Adipose tissue (tissue), 3 donors: ENCODE data around the gene DNAL1. TPM values are rescaled to one million over a fixed set of nuclear protein-coding genes. Genes with fewer than 3 reads are reported as not detected.
"Not testable (repeated sequence)": the region's sequence is repeated elsewhere in the genome, so short reads cannot be mapped to it uniquely, and the experiment has no call there.

Source experiments
- H3K27ac ChIP-seq: one replicate; pipeline ENCODE4 v1.5.1; 2013; ENCODE audit warnings: low read depth, low read length
- WGBS, 3 donors: extraction: QIAGEN DNeasy Blood & Tissue Kit; methylation state at CpG; one replicate each; pipeline ENCODE4 v1.1.7; 2013; 5-methylcytosine and 5-hydroxymethylcytosine counted together
- polyA plus RNA-seq, 3 donors: library from polyadenylated mRNA; stranded (reverse); fragments of 200-250 nt; gene quantifications; one replicate each; pipeline ENCODE4 v1.2.3, GENCODE V29; 2013
- donor health status: healthy with polysubstance abuse.
- donor health status: Bipolar disorder and iron deficiency.
- donor health status: healthy.

The DNAL1 gene
- polyA plus RNA-seq, 3 donors = 2.5 to 3.9 (median 3.8) TPM

DNA sequence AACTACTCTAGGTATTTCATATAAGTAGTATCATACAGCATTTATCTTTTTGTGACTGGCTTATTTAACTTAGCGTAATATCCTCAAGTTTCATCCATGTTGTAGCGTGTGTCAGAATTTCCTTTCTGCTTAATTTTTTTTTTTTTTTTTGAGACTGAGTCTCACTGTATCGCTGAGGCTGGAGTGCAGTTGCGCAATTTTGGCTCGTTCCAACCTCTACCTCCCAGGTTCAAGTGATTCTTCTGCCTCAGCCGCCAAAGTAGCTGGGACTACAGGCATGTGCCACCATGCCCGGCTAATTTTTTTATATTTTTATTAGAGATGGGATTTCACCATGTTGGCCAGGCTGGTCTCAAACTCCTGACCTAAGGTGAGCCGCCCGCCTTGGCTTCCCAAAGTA, 40.5 kb downstream of the DNAL1 start:
- 89 to 91% (median 90%) methylated on average over 9 of the region's 9 CpGs for WGBS, 3 donors
- H3K27ac ChIP-seq = no peak overlapping the region

DNA sequence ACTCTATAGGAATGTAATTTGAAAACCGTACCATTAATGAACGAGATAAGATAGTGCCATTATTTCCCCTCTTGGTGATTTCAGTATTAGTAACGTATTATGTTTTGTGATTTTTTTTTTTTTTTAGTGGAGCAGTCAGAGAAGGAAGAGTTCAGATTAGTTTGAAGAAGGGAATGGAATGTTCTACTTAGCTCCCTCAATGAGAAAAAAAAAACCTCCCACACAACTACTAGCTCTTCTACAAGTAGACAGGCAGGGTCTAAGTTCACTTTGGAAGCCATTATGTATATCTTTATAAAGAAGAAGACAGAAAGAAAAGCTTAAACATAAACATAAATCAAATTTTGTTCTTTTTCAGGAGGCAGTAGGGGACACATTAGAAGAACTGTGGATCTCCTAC, 42.1 kb downstream of the DNAL1 start:
- WGBS, 3 donors = 88 to 90% (median 89%) methylated on average over 3 of the region's 3 CpGs
- no peak overlapping the region for H3K27ac ChIP-seq

GRCh38 chr14:73694083-73694482, 49.3 kb downstream of the DNAL1 start:
- 98% methylated on average over 2 of the region's 2 CpGs for WGBS, 3 donors
- H3K27ac ChIP-seq = no peak overlapping the region

GRCh38 chr14:73695082-73695481, 50.3 kb downstream of the DNAL1 start:
- 91 to 99% (median 95%) methylated on average over 2 of the region's 2 CpGs for WGBS, 3 donors

GRCh38 chr14:73695997-73696396, 51.2 kb downstream of the DNAL1 start:
- WGBS, 3 donors = 92 to 96% (median 92%) methylated on average over 2 of the region's 2 CpGs

More at GRCh38 chr14:73695082-73695481, 50.3 kb downstream of the DNAL1 start:
- H3K27ac ChIP-seq = no peak overlapping the region

DNA sequence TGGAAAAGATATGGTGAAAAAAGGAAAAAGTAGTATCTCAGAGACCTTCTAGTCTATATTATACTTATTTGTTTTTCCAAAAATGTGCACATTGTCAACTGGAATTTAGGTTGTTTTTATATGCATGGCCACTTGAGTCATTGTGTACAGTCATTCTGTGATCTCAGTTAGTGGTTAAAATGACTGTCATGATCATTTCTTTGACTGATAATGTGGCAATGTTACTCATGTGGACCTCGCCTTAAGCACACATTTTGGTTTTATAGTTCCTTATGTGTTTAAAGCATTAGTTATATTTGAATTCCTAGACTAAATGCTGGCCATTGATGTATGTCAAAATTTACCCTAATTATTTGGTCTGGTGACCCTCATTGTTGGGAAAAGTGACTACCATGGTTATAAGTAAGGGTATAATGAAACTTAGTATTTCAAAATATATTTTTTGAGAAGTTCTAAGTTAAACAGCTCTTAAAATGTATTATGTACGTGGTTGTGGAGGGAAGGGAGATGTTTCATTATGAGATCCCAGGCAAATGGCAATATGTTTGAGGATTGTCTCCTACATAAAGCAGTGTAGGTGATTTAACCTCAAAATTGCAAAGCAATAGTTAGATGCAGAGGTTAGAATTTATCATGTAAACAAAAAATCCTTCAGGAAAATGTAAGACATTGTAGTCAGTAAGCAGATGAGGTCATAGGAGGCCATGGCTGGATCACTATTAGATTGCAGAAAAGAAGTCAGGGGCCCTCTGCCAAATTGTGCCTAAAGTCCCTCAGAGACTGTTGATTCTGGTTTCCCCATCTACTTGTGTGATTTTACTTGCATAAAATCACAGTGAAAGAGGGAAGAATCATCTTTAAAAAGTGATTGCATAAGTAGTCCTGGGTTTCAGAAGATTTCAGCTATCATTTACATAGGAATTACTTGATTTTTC, 51.9 kb downstream of the DNAL1 start:
- no peak overlapping the region for H3K27ac ChIP-seq
- WGBS, 3 donors = 79 to 87% (median 82%) methylated on average over 2 of the region's 2 CpGs

More at GRCh38 chr14:73695997-73696396, 51.2 kb downstream of the DNAL1 start:
- no peak overlapping the region for H3K27ac ChIP-seq

DNA sequence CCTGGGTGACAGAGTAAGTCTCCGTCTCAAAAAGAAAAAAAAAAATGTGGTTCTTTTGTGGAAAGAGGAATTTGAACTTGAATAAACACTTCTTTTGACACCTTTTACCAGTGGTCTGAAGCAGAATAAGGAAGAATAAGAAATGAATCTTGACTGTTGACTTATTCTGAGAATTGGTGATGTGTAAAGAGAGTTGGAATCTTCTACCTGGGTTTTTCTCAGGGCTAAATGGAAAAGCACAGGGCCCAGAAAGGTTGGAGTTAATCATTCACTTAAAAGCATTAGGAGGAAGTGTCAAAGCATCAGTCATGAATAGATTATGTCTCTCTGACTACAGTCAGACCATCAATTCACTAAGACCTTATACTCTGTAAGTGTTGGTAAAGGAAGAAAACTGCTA, 55.5 kb downstream of the DNAL1 start:
- H3K27ac ChIP-seq = no peak overlapping the region
- 30 to 92% (median 91%) methylated on average over 1 of the region's 1 CpG for WGBS, 3 donors

DNA sequence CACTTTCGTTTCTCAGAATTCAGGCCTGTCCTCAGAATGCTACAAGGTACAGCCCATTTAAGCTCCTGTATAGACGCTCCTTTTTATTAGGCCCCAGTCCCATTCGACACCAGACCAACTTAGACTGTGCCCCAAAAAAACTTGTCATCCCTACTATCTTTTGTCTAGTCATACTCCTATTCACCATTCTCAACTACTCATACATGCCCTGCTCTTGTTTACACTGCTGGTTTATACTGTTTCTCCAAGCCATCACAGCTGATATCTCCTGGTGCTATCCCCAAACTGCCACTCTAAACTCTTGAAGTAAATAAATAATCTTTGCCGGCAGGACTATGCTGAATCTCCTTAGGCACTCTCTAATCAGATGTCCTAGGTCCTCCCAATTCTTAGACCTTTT, 63.3 kb downstream of the DNAL1 start:
- 82 to 96% (median 93%) methylated on average over 1 to 4 of the region's 4 CpGs for WGBS, 3 donors
- H3K27ac ChIP-seq = not testable (repeated sequence)

DNA sequence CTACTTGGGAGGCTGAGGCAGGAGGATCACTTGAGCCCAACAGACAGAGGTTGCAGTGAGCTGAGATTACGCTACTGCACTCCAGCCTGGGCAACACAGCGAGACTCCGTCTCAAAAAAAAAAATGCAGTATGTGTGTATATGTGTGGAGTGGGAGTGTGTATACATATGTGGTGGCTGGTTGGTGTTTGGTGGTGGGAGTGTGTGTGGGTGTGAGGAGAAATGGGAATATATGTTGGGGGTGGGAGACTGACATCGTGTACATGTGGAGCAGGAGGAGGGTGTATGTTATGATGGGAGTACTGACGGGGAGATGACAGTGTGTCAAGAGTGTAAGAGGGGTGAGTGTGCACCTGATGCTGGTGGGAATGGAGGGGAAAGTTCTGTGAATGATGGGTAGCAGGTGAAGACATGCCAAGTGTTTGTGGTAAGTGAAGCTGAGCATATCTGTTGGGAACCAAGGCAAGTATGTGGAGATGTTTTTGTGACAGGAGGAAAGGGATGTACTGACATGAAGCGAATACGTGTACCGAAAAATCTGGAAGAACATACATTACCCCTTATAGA, 65.2 kb downstream of the DNAL1 start:
- no peak overlapping the region for H3K27ac ChIP-seq
- WGBS, 3 donors = 94 to 96% (median 95%) methylated on average over 8 of the region's 8 CpGs

DNA sequence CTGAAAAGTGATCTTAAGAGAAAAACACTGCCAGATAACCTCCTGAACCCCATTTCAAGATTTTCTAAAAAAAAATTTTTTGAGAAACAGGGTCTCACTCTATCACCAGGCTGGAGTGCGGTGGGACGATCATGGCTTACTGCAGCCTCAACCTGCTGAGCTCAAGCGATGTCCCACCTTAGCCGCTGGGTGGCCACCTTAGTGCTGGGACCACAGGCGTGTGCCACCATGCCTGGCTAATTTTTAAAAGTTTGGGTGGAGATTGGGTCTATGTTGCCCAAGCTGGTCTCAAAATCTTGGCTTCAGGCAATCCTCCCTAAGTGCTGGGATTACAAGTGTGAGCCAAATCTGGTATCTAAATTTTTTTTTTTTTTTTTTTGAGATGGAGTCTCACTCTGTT, 66.0 kb downstream of the DNAL1 start:
- H3K27ac ChIP-seq = no peak overlapping the region
- WGBS, 3 donors = 84 to 98% (median 94%) methylated on average over 5 of the region's 5 CpGs

- H3K27ac ChIP-seq = no peak overlapping the region
- WGBS, 3 donors = 19 to 58% (median 29%) methylated on average over 11 of the region's 11 CpGs
Measured at GRCh38 chr14:73712071-73712506, 67.3 kb downstream of the DNAL1 start.

DNA sequence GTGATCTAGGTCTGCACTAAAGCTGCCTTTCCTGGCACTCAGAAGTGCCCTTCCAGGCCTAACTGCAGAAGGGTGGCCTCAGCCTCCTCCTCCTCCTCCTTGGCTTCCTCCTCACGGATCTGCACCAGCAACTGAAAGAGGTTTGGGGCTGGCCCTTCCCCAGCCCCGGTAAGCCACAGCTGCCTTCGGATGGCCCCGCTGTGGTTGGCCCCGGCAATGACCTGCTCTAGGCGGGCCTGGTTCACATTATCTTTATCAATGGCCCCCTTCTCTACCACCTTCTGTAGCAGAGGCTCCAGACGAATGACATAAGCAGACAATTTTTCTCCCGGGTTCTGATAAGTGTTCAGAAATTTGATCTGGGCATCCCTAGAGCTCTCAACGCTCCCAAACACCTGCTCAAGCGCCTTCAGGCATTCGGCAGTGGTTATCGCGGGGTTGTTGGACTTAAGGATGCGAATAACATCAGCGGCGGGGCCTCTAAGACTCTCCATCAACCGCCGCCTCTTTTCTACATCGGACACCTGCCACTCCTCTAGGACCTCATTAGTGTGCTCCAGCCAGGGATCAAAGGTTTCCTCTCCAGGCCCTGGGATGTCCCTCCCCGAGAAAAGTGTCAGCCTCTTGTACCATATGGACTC, 67.9 kb downstream of the DNAL1 start:
- 10 to 51% (median 12%) methylated on average over 20 of the region's 20 CpGs for WGBS, 3 donors
- H3K27ac ChIP-seq = no peak overlapping the region

GRCh38 chr14:73713206-73713802, 68.5 kb downstream of the DNAL1 start:
- peak overlapping the region; percentile 57 for H3K27ac ChIP-seq
- WGBS, 3 donors = 4 to 26% (median 6%) methylated on average over 21 of the region's 21 CpGs

DNA sequence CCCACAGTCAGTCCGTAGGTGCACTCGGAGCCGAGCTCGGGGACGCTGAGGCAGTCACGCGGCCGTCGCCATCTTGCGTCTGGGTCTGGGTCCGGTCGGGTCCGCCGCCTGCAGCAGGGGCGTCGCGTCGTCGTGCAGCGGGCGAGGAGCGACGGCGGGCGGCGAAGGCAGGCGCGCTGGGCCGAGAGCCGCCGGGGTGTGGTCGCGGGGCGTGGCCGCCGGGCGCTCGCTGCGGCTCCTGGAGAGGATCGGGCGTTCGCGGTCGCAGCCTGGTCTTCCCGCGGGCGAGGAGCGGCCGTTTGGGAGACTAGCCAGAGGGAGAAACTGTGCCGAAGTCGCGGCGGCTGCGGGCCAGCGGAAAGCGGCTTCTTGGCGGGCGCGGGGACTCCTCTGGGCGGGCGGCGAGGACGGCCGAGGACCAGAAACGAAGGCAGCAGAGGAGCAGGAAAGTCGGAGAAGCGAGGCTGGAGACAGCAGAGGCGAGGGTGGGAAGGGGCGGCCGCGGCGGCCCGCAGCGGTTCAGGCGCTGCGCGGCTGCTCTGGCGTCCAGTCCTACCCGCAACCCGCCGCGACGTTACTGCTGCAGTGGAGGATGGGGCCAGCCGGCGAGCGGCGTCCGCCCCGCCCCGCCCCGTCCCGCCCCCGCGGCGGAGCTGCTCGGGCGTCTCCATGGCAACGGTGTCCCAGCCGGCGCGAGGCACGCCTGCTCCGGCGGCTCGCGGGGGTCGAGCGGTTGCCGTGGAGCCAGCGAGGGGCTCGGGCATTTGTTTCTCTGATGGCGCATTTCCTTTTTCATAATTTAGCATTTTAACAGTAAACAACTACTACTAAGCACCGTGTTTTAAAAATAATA, 69.2 kb downstream of the DNAL1 start, which contains the start of gene PNMA1:
Gene PNMA1 (minus strand): TSS at position 582 of the 853 bp plus-strand sequence. CDS start 745 bp downstream, outside the sequence.
- 0 to 1% (median 0%) methylated on average over 87 to 113 of the region's 113 CpGs for WGBS, 3 donors
- H3K27ac ChIP-seq = peak within 1 kb of the TSS; percentile 57

GRCh38 chr14:73714656-73715081, 69.9 kb downstream of the DNAL1 start:
- H3K27ac ChIP-seq = no peak overlapping the region
- 48 to 54% (median 52%) methylated on average over 7 of the region's 7 CpGs for WGBS, 3 donors

DNA sequence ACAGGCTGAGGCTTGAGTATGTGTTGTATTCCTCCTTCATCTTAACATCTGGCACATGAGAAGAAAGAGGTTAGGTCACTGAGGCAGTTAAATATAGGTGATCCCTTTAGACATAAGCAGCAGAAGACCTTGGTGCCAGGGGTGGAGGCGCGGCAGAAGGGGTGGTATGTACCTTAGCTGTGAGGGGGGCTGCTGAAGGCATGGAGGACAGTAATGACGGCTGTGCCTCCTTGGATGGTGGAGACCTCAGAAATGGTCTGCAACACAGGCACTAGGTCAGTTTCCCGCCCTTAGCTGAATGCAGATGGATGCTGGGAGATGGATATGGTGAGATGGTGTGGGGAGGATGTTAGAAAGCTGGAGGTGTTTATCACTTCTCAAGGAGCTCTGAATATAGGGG, 70.9 kb downstream of the DNAL1 start:
- WGBS, 3 donors = 95 to 96% (median 95%) methylated on average over 4 of the region's 4 CpGs

DNA sequence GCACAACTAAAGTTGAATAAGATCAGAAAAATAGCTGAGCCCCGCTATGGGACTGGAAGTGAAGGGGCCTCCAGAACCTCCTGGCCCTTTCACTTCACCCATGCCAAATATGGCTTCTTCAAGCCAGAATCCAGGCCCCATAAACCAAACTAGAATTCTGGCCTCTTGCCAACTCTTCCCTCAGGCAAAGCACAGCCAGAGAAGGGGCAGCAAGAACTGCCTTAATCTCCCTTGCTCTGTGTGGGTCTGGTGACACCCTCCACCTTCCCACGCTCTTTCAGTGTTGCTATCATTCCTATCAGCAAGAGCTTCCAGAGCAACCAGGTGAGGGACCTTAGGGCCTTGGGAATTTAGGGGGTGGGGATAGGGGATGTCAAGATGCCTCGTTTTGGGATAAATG, 72.5 kb downstream of the DNAL1 start:
- no peak overlapping the region for H3K27ac ChIP-seq
- WGBS, 3 donors = 80 to 95% (median 86%) methylated on average over 3 of the region's 3 CpGs

More for the DNA sequence above, 70.9 kb downstream of the DNAL1 start:
- no peak overlapping the region for H3K27ac ChIP-seq
